SH-SY5Y (cell line): Measurements from ENCODE around the gene RAD51B.

Experiments
- GATA2 ChIP-seq: IDR thresholded peaks from 2 replicates; pipeline ENCODE4 v1.6.1; 2011; ENCODE audit warnings: mild to moderate bottlenecking, low read depth, low read length
- GATA3 ChIP-seq: IDR thresholded peaks from 2 replicates; pipeline ENCODE4 v1.6.1; 2011; ENCODE audit warnings: low read depth, mild to moderate bottlenecking, low read length, moderate library complexity

The RAD51B gene

DNA sequence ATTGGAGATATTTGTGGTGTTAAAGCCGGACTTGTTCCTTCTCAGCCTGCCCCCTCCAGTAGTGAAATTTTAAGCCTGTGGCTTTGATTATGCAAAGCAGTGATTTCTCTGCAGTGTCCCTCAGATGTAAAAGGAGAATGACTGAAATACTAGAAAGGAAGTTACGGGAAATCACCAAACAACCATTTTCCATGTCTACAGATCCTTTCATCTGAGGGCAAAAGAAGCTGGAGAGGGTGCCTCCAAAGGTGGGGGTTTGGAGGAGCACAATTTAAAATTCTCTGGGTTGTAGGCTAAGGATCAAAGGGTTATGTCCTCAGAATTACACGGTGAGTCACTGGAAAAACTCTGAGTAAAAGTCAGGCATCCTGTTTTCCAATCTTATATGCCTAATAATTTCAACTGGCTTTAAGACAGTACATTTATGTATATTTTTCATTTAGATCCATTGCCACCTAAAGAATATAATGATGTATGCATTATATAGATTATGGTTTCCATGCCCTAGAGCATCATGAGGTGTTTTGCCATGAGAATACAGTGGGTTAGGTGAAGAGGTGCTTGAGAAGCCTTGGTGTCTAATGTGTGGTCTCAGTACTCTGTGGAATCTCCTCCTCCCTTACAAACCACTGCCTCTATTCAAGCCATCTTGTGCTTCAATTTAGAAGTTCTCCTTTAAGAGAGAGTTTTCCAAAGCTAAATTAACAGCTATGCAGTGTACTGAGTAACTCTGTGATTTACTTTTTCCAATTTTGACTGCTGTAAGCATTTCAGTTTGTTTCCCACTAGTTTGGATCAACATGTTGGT lies 362.1 kb downstream of the RAD51B start:
- TF ChIP-seq GATA3 = no peak
- no peak for TF ChIP-seq GATA2

DNA sequence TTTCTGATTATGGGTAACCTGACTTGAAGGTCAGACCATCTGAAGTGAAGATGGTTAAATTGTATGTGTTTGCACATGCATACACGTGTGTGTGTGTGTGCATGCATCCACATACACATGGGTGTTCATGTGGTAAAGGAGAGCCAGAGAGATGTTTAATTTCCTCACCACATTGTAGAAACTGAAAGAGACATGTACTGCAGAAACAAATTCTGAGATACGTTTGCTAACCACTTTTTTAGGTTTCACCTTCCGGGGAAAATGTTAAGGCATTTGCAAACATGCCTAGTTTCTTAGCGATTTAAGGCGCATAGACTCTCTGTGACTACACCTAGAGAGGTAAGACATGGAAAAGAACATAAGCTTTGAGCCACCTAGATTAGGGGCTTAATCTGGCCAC lies 362.9 kb downstream of the RAD51B start:
- TF ChIP-seq GATA2 = no peak
- TF ChIP-seq GATA3 = no peak

DNA sequence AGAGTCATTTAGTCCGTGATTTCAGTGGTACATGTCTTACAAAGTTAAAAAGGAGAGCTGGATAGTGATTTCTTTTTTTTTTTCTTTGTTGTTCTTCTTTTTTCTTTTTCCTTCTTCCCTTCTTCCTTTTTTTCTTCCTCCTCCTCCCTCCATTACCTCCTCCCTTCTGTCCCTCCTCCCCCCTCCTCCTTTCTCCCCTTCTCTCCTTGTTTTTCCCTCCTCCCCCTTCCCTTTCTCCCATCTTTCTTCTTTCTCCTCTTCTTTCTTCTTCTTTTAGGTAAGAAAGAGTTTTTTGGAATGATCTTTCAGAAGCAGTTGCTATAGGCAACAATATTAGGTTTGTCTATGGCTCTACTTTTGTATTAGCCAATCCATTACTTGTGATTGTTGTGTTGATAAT lies 368.6 kb downstream of the RAD51B start:
- TF ChIP-seq GATA3 (no peak), GATA2 (no peak)

DNA sequence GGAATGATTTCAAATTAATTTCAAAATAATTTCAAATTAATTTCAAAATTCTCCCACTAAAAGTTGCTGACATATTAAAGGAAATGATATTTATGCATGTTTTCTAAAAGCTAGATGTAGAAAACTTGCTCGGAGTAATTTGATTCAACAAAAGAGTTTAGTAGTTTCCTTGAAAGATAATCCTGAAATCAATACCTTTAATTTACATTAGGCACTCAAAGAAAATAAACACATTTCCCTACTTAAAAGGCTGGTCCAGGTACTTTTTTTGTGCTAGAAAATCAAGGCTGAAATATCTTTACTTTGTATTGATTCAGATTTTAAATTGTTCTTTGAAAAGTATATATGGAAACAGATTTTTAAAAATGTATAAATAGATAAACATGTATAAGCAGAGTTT lies 370.5 kb downstream of the RAD51B start:
- TF ChIP-seq GATA2 (no peak), GATA3 (no peak)

DNA sequence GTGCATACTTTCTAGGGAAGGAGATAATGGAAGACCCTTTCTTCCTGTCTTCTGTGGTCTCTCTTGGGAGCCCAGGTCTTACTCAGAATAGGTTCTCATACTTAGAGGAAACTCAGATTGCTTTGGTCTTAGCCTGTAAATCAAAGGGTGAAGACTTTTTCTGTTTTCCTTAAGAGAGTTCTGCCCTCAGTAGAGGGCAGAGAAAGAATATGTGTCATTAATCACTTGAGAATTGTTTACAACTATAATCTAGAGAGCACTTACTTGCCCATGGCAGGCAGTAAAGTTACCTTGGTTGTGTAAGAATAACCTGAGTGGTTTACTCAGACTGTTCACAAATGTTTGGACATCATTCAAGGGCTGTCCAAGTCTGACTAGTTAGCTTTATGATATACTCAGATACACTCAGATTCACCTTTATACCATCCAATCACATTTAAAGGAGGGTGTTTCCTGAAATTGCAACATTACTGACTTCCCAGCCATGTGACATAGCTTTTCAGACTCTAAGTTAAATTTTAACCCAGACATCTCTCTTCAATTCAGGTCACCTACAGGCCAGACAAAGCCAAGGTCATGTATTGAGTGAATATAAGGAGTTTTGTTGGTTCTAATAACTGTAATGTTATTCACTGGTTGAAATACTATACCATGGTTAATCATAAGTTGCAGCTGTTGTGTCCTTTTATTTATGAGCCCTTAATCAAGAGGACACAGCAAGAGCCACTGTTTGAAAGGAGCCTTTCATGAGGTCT lies 372.2 kb downstream of the RAD51B start:
- TF ChIP-seq GATA2 (no peak), GATA3 (no peak)

DNA sequence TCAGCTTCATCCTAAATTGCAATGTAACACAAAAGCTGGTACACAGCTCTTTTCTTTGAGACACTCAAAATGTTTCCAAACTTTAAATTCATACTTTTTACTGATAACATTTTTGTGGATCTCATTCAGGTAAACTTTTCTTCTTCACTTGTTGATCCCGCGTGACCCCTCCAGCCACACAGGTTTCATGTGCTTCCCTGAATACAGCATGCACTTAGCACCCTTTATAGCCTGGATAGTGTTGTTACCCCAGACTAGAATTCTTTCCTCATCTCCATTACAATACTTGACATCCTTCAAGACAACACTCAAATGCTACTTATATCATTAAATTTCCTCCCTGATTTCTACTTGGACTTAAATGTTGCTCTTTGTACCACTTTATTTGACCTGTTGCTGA lies 373.4 kb downstream of the RAD51B start:
- no peak for TF ChIP-seq GATA2

DNA sequence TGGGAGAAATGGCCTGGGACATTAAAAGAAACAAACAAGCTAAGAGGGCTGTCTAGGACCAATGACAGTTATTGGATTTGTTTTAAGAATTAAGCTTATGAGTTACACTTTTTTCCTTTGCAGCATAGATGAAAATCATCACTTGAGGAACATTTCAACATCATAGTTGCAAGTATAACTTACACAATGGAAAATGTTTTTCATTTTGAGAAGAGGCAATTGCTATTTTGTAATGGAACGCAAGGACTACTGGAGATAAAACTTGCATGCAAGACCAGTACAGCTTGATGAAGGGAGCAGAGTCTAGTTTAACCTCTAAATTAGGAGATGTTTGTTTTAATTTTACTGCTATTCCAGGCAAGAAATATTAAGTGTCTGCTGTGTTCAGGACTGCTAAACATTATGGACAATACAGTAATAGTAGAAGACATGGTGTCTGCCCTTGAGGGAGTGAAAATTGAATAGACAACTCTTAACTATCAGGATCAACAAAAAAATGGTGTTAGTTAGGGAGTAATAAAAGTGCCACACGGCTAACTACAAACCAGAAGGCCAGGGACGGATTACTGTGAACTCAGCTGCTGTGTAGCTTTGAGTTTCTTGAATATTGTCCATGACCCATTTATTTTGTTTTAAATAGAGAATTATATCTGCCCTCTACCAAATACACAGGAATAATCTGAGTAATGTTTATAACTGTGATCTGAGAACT lies 374.5 kb downstream of the RAD51B start:
- no peak for TF ChIP-seq GATA2
- TF ChIP-seq GATA3 = no peak

DNA sequence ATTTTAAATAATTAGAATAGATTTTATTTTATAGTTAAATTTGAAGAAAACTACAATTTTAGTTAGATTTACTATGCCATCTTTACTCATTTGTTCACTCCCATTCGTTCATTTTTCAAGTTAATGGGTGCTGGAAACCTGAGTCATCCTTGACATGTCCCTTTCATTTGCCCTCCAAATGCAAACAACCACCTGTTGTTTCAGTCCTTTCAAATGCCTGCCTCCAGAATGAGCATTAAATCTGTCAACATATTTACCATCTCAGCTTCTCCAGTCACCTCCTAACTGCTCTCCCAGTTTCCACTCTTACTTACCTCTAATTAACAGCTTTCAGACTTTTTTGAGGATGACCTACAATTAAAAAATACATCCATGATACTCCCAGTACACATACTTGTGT lies 375.5 kb downstream of the RAD51B start:
- TF ChIP-seq GATA2 (no peak), GATA3 (no peak)

DNA sequence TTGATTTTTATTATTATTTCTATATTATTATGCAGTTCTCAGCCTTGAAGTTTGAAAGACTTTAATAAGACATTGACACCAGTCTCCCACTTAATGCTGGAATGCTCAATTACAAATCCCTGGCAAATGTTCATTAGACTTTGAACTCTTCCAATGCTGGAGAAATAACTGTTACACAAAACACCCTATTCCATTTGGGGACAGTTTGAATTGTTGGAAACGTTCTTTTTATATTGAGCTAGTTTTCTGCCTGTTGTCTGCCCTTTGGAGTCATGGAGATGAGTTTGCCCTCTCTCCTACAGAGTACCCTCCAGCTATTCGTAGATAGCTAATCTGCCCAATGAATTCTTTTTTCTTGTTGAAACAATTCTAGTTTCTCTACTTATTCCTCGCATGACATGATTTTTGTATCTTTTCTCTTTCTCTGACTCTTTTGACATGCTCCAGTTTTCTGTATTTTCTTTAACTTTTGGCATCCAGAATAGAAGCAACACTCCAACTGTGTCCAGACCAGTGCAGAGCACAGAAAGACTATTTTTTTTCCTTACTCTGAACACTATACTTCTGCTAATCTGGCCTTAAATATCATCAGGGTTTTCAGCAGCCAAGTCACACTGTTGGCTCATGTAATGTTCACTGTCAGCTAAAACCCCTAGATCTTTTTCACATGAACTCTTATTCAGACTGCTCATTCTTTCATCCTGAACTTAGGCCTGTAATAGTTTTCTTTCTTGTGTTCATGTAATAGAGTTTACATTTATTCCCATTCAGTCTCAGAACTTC lies 379.3 kb downstream of the RAD51B start:
- no peak for TF ChIP-seq GATA3
- no peak for TF ChIP-seq GATA2

DNA sequence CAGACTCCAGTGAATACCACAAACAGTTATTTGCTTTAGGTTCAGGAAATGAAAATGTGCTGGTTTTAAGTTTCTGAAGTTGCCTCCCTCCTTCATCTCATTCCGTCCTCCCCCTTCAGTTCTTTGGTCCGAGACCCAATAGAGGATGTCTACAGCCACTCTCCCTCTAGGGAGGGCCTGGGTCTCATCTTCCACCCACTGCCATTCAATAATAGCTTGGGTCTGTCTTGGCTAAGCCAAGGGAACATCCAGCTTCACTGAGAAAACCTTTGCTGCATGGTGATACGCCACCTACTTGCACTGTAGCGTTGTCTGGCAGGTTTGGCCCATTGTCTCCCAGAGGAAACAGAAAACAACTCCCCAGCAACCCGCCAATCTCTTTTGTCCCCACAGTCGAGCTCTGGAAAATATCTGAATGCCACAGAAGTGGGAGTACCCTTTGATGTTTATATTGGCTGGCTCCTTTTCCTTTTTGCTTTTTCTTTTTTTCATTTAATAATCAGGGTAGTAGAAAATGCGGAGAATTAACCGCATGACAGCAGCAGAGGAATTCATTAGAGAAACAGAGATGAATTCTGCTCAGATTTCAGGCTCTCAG lies 380.1 kb downstream of the RAD51B start:
- TF ChIP-seq GATA3 = no peak
- TF ChIP-seq GATA2 = no peak

DNA sequence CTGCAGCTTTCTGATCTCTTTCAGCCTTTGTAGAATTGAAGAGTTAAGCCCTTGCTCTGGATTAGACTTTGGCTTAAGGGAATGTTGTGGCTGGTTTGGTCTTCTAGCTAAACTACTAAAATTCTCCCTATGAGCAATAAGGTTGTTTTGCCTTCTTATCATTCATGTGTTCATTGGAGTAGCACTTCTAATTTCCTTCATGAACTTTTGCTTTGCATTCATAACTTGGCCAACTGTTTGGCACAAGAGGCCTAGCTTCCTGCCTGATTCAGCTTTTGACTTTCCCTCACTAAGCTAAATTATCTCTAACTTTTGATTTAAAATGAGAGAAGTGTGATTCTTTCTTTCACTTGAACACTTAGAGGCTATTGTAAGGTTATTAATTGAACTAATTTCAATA lies 384.3 kb downstream of the RAD51B start:
- TF ChIP-seq GATA3 (no peak), GATA2 (no peak)

DNA sequence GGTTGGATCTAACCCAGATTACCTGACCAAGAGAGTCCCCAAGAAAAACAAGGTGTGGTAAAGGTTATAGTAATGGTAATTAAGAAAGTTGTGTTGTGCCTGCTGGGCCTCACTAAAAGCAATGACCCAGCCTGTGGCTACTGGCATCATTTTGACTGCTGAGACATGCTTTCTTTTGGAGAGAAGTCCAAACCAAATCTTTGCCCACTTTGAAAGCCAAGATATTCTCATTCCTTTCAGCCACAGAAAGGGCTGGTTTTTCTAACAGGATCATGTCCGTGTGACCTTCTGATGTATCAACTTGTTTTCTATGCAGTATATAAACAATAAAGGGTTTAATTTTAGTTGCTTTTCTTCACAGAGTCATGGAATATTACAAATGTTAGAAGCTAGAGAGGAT lies 388.6 kb downstream of the RAD51B start:
- TF ChIP-seq GATA2 (no peak), GATA3 (no peak)

DNA sequence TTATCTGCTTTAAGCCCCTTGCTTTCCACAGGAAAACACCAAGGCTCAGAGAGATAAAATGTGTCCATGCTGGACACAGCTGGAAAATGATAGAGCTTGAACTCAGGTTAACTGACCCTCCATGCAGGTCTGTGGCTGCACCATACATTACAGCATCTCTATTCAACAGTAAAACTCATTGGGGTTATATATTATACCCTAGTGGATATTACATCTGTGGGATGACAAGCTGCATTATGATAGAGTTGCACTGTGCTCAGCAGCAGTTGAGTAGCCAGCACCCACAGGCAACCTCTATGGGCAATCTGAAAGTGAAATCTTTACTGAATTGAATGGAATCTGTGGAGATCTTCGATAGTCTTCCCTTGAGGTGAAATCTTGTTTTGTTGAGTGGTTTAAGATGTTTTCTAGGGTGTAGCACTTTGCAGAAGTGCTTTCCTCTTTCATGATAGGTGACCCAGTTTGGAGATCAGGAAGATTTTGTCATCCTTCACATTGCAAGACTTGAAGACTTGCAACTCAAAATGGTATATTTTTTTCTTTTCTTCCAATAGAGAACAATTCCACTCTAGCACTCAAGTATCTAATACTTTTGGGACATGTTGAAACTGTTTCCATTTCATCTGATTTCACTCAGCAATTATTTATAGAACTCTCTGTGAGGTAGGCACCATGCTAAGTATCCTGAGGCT lies 389.2 kb downstream of the RAD51B start:
- TF ChIP-seq GATA3 (no peak), GATA2 (no peak)
